PC-3 (cell line): ENCODE results near the gene FNBP1L. TPM values are rescaled to one million over a fixed set of nuclear protein-coding genes. Genes with fewer than 3 reads are reported as not detected.
A peak's percentile ranks its signal among the peaks of the same experiment; 100 is the strongest.

Experiments used
- ATAC-seq: fragments of 200-7000 bp; cut with Tn5 transposase; 2 replicates; pipeline ENCODE4 v1.9.1; 2020; ENCODE audit warnings: mild to moderate bottlenecking, moderate library complexity
- BruUV-seq: library from RNA; stranded (reverse); fragments of 400-500 nt; replicated peaks from 2 replicates; lab custom pipeline; 2021; lab: Mats Ljungman, UMichigan
- CTCF ChIA-PET: fragments of 300-600 bp; sonication (Branson Sonifier 250); formaldehyde crosslinking; loops from one replicate; lab custom pipeline; 2022; ENCODE audit warnings: antibody characterized with exemption; lab: Charles Lee
- POLR2A ChIA-PET: fragments of 300-600 bp; sonication (Branson Sonifier 250); formaldehyde crosslinking; loops from one replicate; lab custom pipeline; 2022; ENCODE audit warnings: antibody characterized with exemption; ENCODE audit not compliant: unreplicated experiment; lab: Charles Lee
- DNase-seq: peaks from one replicate; pipeline ENCODE4 v3.0.0-alpha.2; 2015
- H2AFZ ChIP-seq: fragments of 300-600 bp; sonication (generic); 2 replicates; pipeline ENCODE4 v1.6.0; 2016; ENCODE audit warnings: antibody characterized with exemption, low read length
- H3F3A ChIP-seq: fragments of 300-600 bp; sonication (generic); one replicate; pipeline ENCODE4 v1.6.0; 2017; ENCODE audit warnings: antibody characterized with exemption, low read length, control low read depth, mild to moderate bottlenecking; ENCODE audit not compliant: unreplicated experiment
- H3K27ac ChIP-seq: fragments of 300-600 bp; sonication (generic); 2 replicates; pipeline ENCODE4 v1.5.1; 2016; ENCODE audit warnings: mild to moderate bottlenecking, low read length
- H3K27me3 ChIP-seq: fragments of 300-600 bp; sonication (generic); 2 replicates; pipeline ENCODE4 v1.6.1; 2016; ENCODE audit warnings: low read length, mixed read lengths
- H3K36me3 ChIP-seq: fragments of 300-600 bp; sonication (generic); 2 replicates; pipeline ENCODE4 v1.6.1; 2016; ENCODE audit warnings: low read depth, mixed run types, low read length, mixed read lengths
- H3K4me1 ChIP-seq: fragments of 300-600 bp; sonication (generic); 2 replicates; pipeline ENCODE4 v1.5.1; 2016; ENCODE audit warnings: low read length; ENCODE audit not compliant: insufficient read depth
- H3K4me2 ChIP-seq: fragments of 300-600 bp; sonication (generic); 2 replicates; pipeline ENCODE4 v1.6.0; 2016; ENCODE audit warnings: low read length
- H3K4me3 ChIP-seq: fragments of 300-600 bp; sonication (generic); 2 replicates; pipeline ENCODE4 v1.5.1; 2016; ENCODE audit warnings: mild to moderate bottlenecking, low read length, mixed read lengths
- H3K79me2 ChIP-seq: fragments of 300-600 bp; sonication (generic); 2 replicates; pipeline ENCODE4 v1.6.1; 2017; ENCODE audit warnings: low read length, mixed read lengths
- H3K9ac ChIP-seq: fragments of 300-600 bp; sonication (generic); 2 replicates; pipeline ENCODE4 v1.6.0; 2016; ENCODE audit warnings: mild to moderate bottlenecking, low read length
- H3K9me2 ChIP-seq: fragments of 300-600 bp; sonication (generic); replicated peaks from 2 replicates; pipeline ENCODE4 v1.6.1; 2016; ENCODE audit warnings: mixed run types, low read length, mixed read lengths
- H3K9me3 ChIP-seq: fragments of 300-600 bp; sonication (generic); 2 replicates; pipeline ENCODE4 v1.6.1; 2016; ENCODE audit warnings: low read length, mixed read lengths
- H4K20me1 ChIP-seq: fragments of 300-600 bp; sonication (generic); 2 replicates; pipeline ENCODE4 v1.6.1; 2016; ENCODE audit warnings: low read length, mixed read lengths
- CTCF ChIP-seq: fragments of 300-600 bp; sonication (generic); conservative IDR thresholded peaks from 2 replicates; pipeline ENCODE4 v1.5.1; 2017; ENCODE audit warnings: antibody characterized with exemption, low read depth, mild to moderate bottlenecking, low read length
- EZH2 ChIP-seq: fragments of 300-600 bp; sonication (generic); IDR thresholded peaks from one replicate; pipeline ENCODE4 v1.6.1; 2017; ENCODE audit warnings: antibody characterized with exemption, mild to moderate bottlenecking, low read length; ENCODE audit not compliant: unreplicated experiment
- EZH2phosphoT487 ChIP-seq: fragments of 300-600 bp; sonication (generic); IDR thresholded peaks from 2 replicates; pipeline ENCODE4 v1.6.1; 2018; ENCODE audit warnings: mild to moderate bottlenecking, antibody characterized with exemption, low read length, borderline replicate concordance
- intact Hi-C: fragments of 100-400 bp; cut with micrococcal nuclease; formaldehyde crosslinking; loops from 2 replicates; pipeline ENCODE4 v1.9.0; 2023
- total RNA-seq: library from RNA; depleted of rRNA; stranded (reverse); fragments of >200 nt; gene quantifications from 2 replicates; pipeline ENCODE4 v1.2.3, GENCODE V29; 2014

FNBP1L gene
- total RNA-seq, 1 experiment from 2014 or later: 28.3 TPM

- BruUV-seq: TSS peak; percentile 7
- Histone ChIP-seq H3K4me3 (no peak overlapping the region), H3K4me2 (no peak overlapping the region), H3K9ac (peak overlapping the region; percentile 23; the same call in 1 of the 2 replicates), H3K36me3 (peaks cover 82% of the 10 kb centered on the region), H3K27me3 (no peaks in the 10 kb centered on the region), H3K79me2 (peaks cover 86% of the 10 kb centered on the region), H3K4me1 (peaks cover 79% of the 10 kb centered on the region), H3K27ac (peak overlapping the region; percentile 97), H3K9me2 (no peaks in the 10 kb centered on the region), H3K9me3 (no peaks in the 10 kb centered on the region), H2AFZ (no peak overlapping the region), H4K20me1 (peaks cover 19% of the 10 kb centered on the region; the same call in 1 of the 2 replicates), H3F3A (peaks cover 19% of the 10 kb centered on the region)
- ChIA-PET POLR2A (no interaction called here), CTCF (no interaction called here)
- TF ChIP-seq CTCF (no peak), EZH2phosphoT487 (no peak), EZH2 (no peak)
- no peak for ATAC-seq
- intact Hi-C loops: loop anchor here (10.0 kb wide), 1 partner anchor 263 kb away; no protein-coding TSS in a partner anchor
- DNase-seq: no peak
Measured at GRCh38 chr1:93581917-93582850, 134.3 kb downstream of the FNBP1L start.

GRCh38 chr1:93584261-93585003 is 136.5 kb downstream of the FNBP1L start:
- peak overlapping the region; percentile 71 for H3K9ac ChIP-seq
- no peaks in the 10 kb centered on the region for H3K9me2 ChIP-seq
- TF ChIP-seq EZH2: no peak
- TF ChIP-seq CTCF: no peak
- no peak for TF ChIP-seq EZH2phosphoT487
- H3K4me1 ChIP-seq: peaks cover 80% of the 10 kb centered on the region
- ChIA-PET CTCF (interaction anchor here (0.5 kb wide), 1 partner anchor 260 kb away, joined by 9 read pairs; no protein-coding TSS in a partner anchor), POLR2A (no interaction called here)
- H4K20me1 ChIP-seq: 0 out of 2 replicates have a peak, but pooled peaks cover 18% of the 10 kb centered on the region
- peaks cover 33% of the 10 kb centered on the region for H3F3A ChIP-seq
- peak overlapping the region; percentile 16; the same call in 1 of the 2 replicates for H3K4me3 ChIP-seq
- no peak overlapping the region for H2AFZ ChIP-seq
- H3K79me2 ChIP-seq: peaks cover 86% of the 10 kb centered on the region
- BruUV-seq: no TSS peak
- intact Hi-C loops: loop anchor here (10.0 kb wide), 1 partner anchor 260 kb away; no protein-coding TSS in a partner anchor
- DNase-seq: no peak
- no peaks in the 10 kb centered on the region for H3K27me3 ChIP-seq
- H3K4me2 ChIP-seq: peak overlapping the region; percentile 56
- peak overlapping the region; percentile 97 for H3K27ac ChIP-seq
- no peaks in the 10 kb centered on the region for H3K9me3 ChIP-seq
- no peak for ATAC-seq
- H3K36me3 ChIP-seq: peaks cover 83% of the 10 kb centered on the region
